Ovary (tissue), 9 donors: ENCODE results near the gene CRTC3. TPM values are rescaled to one million over a fixed set of nuclear protein-coding genes. Genes with fewer than 3 reads are reported as not detected.
A peak's percentile ranks its signal among the peaks of the same experiment; 100 is the strongest.

Source experiments
- DNase-seq, 5 donors: peaks; one replicate each; pipeline ENCODE4 v3.0.0-alpha.2; 2019 to 2020
- H3K27ac ChIP-seq, 2 donors: fragments of 200-600 bp; one replicate each; pipeline versions ENCODE4 v1.5.1 to v1.8.0; 2019 to 2022
- H3K27me3 ChIP-seq: fragments of 200-600 bp; one replicate; pipeline ENCODE4 v1.8.0; 2022
- H3K36me3 ChIP-seq: fragments of 200-600 bp; sonication (generic); one replicate; pipeline ENCODE4 v1.5.1; 2019
- H3K4me1 ChIP-seq: one replicate; pipeline ENCODE4 v1.8.1; 2013; ENCODE audit warnings: mild to moderate bottlenecking, moderate library complexity; ENCODE audit not compliant: insufficient read depth
- H3K4me3 ChIP-seq: fragments of 200-600 bp; sonication (generic); one replicate; pipeline ENCODE4 v1.5.1; 2017
- H3K9me3 ChIP-seq, 2 donors: fragments of 200-600 bp in 1 of 2; sonication (generic) in 1 of 2; one replicate each; pipeline versions ENCODE4 v1.5.1 to v1.8.1; 2013 to 2019; ENCODE audit warnings: mild to moderate bottlenecking in 1 of 2, moderate library complexity in 1 of 2
- CTCF ChIP-seq, 3 donors: fragments of 450-650 bp in 2 of 3; fragments of 200-600 bp in 1 of 3; IDR thresholded peaks; one replicate each; pipeline versions ENCODE4 v1.5.1 to v1.8.0; 2016 to 2022; ENCODE audit warnings: antibody characterized with exemption in 3 of 3, mild to moderate bottlenecking in 1 of 3
- EP300 ChIP-seq: sonication (generic); formaldehyde crosslinking; IDR thresholded peaks from one replicate; pipeline ENCODE4 v1.6.1; 2017; ENCODE audit warnings: antibody characterized with exemption
- POLR2A ChIP-seq: fragments of 450-650 bp; IDR thresholded peaks from one replicate; pipeline ENCODE4 v1.6.1; 2017; ENCODE audit warnings: antibody characterized with exemption, mild to moderate bottlenecking, moderate library complexity
- WGBS, 3 donors: extraction: QIAGEN DNeasy Blood & Tissue Kit in 1 of 3; methylation state at CpG; one replicate each; pipeline versions ENCODE4 v1.1.5 to v1.1.7; 2013 to 2017; 5-methylcytosine and 5-hydroxymethylcytosine counted together
- intact Hi-C, 4 donors: fragments of 100-400 bp; cut with DNase I; formaldehyde crosslinking; loops; one replicate each; pipeline versions ENCODE4 v1.11.0 to v1.15.1; 2022 to 2023
- polyA plus RNA-seq, 2 donors: library from polyadenylated mRNA; stranded (reverse); fragments of 200-250 nt in 1 of 2; fragments of 350-450 nt in 1 of 2; fragmentation: Illumina TruSeq in 1 of 2; extraction: RNeasy Lipid Tissue Mini Kit (QIAGEN cat#74804) in 1 of 2; gene quantifications; one replicate each; pipeline ENCODE4 v1.2.3, GENCODE V29; 2013 to 2014
- total RNA-seq, 7 donors: library from RNA; depleted of rRNA in 2 of 7; stranded (reverse); fragments of >200 nt in 2 of 7; fragmentation: NEBNext Ultra II Directional in 3 of 7; extraction: Animal tissue kit (Norgen Biotek cat#: 25700) in 3 of 7; gene quantifications; one replicate each; pipeline versions ENCODE4 v1.1.0 to v1.2.4, GENCODE V29; 2016 to 2023
- donor health status: DM: no; HTN: no; CAD: no; lungs with moderate emphysema.
- donor health status: DM: no; HTN: no; CAD: no.
- donor health status: Bipolar disorder and iron deficiency.
- donor health status: DM: yes; HTN: yes; CAD: no.
- donor health status: DM: no; HTN: no; CAD: no.
- donor health status: DM: yes; HTN: yes; CAD: no.

CRTC3 gene
- total and polyA plus RNA-seq, 9 donors = 36.9 to 106 (median 85.4) TPM

GRCh38 chr15:90648137-90649070 is 118.7 kb downstream of the CRTC3 start:
- DNase-seq = peak in 3 of 5 donors; percentile 45 to 82 (median 64)
- Histone ChIP-seq H3K4me3 (no peak overlapping the region), H3K27ac (peak overlapping the region in 1 of 2 donors; percentile 38), H3K9me3 (no peaks in the 10 kb centered on the region), H3K4me1 (no peaks in the 10 kb centered on the region), H3K27me3 (no peaks in the 10 kb centered on the region), H3K36me3 (no peaks in the 10 kb centered on the region)
- TF ChIP-seq POLR2A (no peak), EP300 (peak; percentile 86), CTCF (IDR thresholded peaks at IDR 0.05) (peak; percentile 85 to 90 (median 88))
- 11 to 15% (median 12%) methylated on average over 14 of the region's 14 CpGs for WGBS, 3 donors
- intact Hi-C loops = loop anchor here (2.0 to 10.0 kb wide), 4 partner anchors 46 to 239 kb away; partner anchors contain the start of gene FES (in 1 of the 4)

DNA sequence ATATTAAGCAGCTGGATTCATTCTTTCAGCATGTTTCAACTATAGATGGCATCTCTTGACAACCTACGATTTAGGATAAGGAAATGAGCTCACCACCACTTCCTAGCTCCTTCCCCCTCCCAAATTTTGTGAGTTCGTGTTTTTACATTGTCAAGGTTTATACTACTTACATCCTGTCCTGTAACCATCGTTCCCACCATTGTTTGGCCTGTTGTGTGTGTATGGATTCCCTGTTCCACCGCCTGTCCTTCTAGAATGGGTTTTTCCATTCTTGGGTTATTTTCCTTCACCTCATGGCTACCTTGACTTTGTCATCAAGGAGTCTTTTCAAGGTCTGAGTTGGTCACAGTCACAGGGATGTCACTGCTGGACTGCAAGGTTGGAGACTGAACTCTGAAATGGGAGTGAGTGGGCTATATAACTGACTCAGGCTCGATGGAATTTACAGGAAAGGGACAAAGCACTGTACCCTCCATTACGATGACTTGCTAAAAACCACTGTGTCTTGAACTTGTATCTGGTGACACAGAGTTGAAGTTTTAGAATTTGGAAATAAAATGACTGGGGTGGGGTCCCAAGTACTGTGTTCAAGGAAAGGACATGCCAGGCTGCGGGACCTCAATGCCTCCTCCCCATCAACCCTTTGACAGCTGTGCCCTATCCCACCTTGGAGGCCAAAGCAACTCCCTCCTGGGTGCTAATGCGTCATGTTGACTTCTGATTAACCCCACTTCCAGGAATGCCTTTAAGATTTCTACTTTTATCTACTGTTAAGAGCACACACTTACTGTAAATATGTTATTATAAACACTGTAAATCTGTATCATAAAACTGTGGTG is 120.6 kb downstream of the CRTC3 start:
- WGBS, 3 donors = 71 to 79% (median 71%) methylated on average over 8 of the region's 8 CpGs
- Histone ChIP-seq H3K27ac (no peak overlapping the region), H3K4me3 (no peak overlapping the region), H3K27me3 (no peaks in the 10 kb centered on the region), H3K4me1 (no peaks in the 10 kb centered on the region), H3K9me3 (no peaks in the 10 kb centered on the region), H3K36me3 (no peaks in the 10 kb centered on the region)
- DNase-seq = no peak
- TF ChIP-seq POLR2A (no peak), CTCF (IDR thresholded peaks at IDR 0.05) (no peak), EP300 (no peak)
- intact Hi-C loops = no loop called here

DNA sequence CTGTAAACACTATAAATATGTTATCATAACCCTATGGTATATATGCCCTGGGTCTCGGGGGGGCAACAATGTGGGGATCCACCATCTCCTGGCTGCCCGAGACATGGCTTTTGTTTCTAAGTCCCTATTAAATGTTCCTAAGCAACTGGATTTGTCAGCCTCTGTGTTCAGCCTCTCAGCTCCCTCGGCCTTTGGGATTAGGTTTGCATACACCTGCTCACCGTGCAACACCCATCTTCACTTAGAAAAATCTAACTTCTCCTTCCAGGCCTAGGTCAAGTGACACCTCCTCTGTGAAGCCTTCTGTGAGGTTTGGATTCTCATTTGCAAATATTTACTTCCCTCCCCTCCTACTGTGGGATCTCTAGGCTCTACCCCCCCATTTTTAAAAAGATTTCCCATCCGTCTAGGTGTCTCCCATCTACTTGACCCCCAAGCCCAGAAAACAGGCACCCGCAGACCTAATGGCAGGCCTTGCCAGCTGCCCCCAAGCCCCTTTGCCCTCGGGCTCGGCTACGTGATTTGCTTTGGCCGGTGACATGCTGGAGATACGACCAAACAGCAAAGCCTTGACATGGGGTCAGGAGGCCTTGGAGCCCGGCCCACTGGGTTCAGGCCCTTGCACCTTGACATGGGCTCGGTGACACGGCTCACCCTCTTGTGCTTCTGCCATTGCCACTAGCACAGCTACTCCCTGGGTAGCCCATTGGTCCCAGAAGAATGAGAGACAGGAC is 121.4 kb downstream of the CRTC3 start:
- no peaks in the 10 kb centered on the region for H3K9me3 ChIP-seq
- H3K27ac ChIP-seq = no peak overlapping the region
- TF ChIP-seq EP300 (no peak), CTCF (IDR thresholded peaks at IDR 0.05) (no peak), POLR2A (no peak)
- WGBS, 3 donors = 85 to 89% (median 89%) methylated on average over 14 of the region's 14 CpGs
- intact Hi-C loops = no loop called here
- DNase-seq = no peak
- H3K36me3 ChIP-seq = no peaks in the 10 kb centered on the region
- no peaks in the 10 kb centered on the region for H3K4me1 ChIP-seq
- H3K4me3 ChIP-seq = no peak overlapping the region
- no peaks in the 10 kb centered on the region for H3K27me3 ChIP-seq
